HG02623 (cell line): ENCODE data around the gene PDE11A.
A peak's percentile ranks its signal among the peaks of the same experiment; 100 is the strongest.
"Not testable (repeated sequence)": the region's sequence is repeated elsewhere in the genome, so short reads cannot be mapped to it uniquely, and the experiment has no call there.

Experiments used
- ATAC-seq: cut with Tn5 transposase; IDR thresholded peaks from one replicate; pipeline ENCODE4 v1.9.1; 2021; ENCODE audit warnings: moderate library complexity; ENCODE audit not compliant: unreplicated experiment

Gene PDE11A

GRCh38 chr2:177828557-177828956 is 244.0 kb downstream of the PDE11A start:
- no peak for ATAC-seq

GRCh38 chr2:177826897-177827296 is 245.7 kb downstream of the PDE11A start:
- no peak for ATAC-seq

GRCh38 chr2:177822941-177823340 is 249.6 kb downstream of the PDE11A start:
- no peak for ATAC-seq

GRCh38 chr2:177818412-177818811 is 254.2 kb downstream of the PDE11A start:
- no peak for ATAC-seq

GRCh38 chr2:177817300-177817699 is 255.3 kb downstream of the PDE11A start:
- no peak for ATAC-seq

GRCh38 chr2:177816766-177817165 is 255.8 kb downstream of the PDE11A start:
- ATAC-seq: no peak

- no peak for ATAC-seq
Measured at GRCh38 chr2:177812713-177813396, 259.7 kb downstream of the PDE11A start.

- no peak for ATAC-seq
Measured at GRCh38 chr2:177810906-177811305, 261.7 kb downstream of the PDE11A start.

- ATAC-seq: no peak
Measured at GRCh38 chr2:177808984-177809809, 263.4 kb downstream of the PDE11A start.

- ATAC-seq: no peak
Measured at GRCh38 chr2:177806025-177806424, 266.6 kb downstream of the PDE11A start.

GRCh38 chr2:177799531-177799930 is 273.0 kb downstream of the PDE11A start:
- ATAC-seq: no peak

GRCh38 chr2:177797808-177798207 is 274.8 kb downstream of the PDE11A start:
- no peak for ATAC-seq

GRCh38 chr2:177796654-177797415 is 275.7 kb downstream of the PDE11A start:
- ATAC-seq: no peak

GRCh38 chr2:177796011-177796410 is 276.6 kb downstream of the PDE11A start:
- ATAC-seq: no peak

GRCh38 chr2:177785143-177785542 is 287.4 kb downstream of the PDE11A start:
- not testable (repeated sequence) for ATAC-seq

- no peak for ATAC-seq
Measured at GRCh38 chr2:177784745-177785067, 287.9 kb downstream of the PDE11A start.

- peak; percentile 87 for ATAC-seq
Measured at GRCh38 chr2:177783835-177784744, 288.5 kb downstream of the PDE11A start.

GRCh38 chr2:177783091-177783490 is 289.5 kb downstream of the PDE11A start:
- no peak for ATAC-seq

- ATAC-seq: no peak
Measured at GRCh38 chr2:177782613-177783012, 290.0 kb downstream of the PDE11A start.

- no peak for ATAC-seq
Measured at GRCh38 chr2:177778472-177778871, 294.1 kb downstream of the PDE11A start.

- no peak for ATAC-seq
Measured at GRCh38 chr2:177772529-177772928, 300.0 kb downstream of the PDE11A start.
